CD1c-positive myeloid dendritic cell (primary cell): ENCODE measurements around the gene HSD17B11.
A peak's percentile ranks its signal among the peaks of the same experiment; 100 is the strongest.
"Not testable (repeated sequence)": the region's sequence is repeated elsewhere in the genome, so short reads cannot be mapped to it uniquely, and the experiment has no call there.

Experiments used
- DNase-seq: peaks from one replicate; pipeline ENCODE4 v3.0.0-alpha.2; 2016; ENCODE audit errors: extremely low spot score

Gene HSD17B11

GRCh38 chr4:87359258-87359657, 31.7 kb downstream of the HSD17B11 start:
- no peak for DNase-seq

- DNase-seq: no peak
These were observed 34.0 kb downstream of the HSD17B11 start for GRCh38 chr4:87356832-87357526.

DNA sequence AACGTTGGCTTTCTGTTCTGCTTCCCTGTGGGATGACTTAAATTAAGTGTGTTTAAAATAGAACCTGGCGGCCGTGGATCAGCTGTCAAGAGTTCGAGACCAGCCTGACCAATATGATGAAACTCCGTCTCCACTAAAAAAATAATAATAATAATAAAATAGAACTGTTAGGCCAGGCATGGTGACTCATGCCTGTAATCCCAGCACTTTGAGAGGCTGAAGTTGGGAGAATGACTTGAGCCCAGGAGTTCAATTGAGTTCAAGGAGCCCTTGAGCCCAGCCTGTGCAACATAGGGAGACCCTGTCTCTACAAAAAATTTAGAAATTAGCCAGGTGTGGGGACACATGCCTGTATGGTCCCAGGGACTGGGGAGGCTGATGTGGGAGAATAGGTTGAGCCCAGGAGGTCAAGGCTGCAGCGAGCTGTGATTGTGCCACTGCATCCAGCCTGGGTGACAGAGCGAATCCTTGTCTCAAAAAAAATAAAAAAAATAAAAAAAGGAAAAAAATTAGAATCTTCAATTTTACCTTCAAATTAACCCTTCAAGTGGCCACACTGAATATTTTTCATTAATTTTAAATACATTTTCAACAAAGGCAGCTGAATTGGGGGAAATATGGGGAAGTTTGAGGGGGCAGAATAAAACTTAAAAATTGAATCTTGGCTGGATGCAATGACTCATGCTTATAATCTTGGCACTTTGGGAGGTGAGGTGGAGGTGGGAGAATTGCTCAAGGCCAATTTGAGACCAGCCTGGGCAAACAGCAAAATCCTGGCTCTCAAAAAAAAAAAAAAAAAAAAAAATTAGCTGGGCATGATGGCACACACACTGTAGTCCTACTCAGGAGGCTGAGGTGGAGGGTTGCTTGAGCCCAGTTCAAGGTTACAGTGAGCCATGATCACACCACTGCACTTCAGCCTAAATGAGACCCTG, 36.6 kb downstream of the HSD17B11 start:
- DNase-seq: no peak

GRCh38 chr4:87353592-87353991, 37.4 kb downstream of the HSD17B11 start:
- DNase-seq: peak; percentile 9

GRCh38 chr4:87345139-87345538, 45.8 kb downstream of the HSD17B11 start:
- no peak for DNase-seq

DNA sequence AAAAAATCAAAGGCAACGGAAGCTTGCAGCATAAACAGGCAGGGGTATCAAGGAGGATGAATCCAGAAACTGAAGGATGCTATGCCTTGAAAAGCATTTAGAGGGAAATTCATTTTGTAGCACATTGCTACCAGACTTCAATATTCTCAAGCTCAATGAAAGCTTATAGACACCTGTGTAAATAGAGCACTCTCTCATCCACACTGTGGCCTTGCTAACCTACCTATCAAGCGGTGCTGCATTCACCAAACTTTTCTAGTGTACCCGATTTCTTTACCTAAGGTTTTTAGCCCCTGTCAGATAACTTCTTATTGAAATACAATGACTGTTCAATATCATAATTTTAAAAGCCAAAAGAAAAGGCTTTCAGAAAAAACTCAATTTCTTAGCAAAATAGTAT, 48.1 kb downstream of the HSD17B11 start:
- DNase-seq: no peak

DNA sequence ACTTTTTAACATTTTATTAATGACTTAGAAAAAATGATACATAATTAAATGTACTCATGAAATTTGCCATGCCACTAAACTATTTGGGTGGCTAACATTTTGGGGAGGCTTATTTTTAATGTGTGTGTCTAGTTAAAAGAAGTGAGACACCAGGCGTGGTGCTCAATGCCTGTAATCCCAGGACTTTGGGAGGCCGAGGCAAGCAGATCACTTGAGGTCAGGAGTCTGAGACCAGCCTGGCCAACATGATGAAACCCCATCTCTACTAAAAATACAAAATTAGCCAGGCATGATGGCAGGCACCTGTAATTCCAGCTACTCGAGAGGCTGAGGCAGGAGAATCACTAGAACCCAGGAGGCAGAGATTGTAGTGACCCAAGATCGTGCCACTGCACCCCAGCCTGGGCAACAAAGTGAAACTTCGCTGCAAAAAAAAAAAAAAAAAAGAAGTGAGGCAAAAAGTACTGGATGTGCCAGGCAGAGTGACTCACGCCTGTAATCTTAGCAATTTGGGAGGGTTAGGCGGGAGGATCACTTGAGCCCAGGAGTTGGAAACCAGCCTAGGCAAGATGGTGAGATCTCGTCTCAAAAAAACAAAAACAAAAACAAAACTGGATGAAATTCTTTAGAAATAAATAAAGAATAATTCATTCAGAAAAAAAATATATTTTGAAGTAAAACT, 48.9 kb downstream of the HSD17B11 start:
- not testable (repeated sequence) for DNase-seq

DNA sequence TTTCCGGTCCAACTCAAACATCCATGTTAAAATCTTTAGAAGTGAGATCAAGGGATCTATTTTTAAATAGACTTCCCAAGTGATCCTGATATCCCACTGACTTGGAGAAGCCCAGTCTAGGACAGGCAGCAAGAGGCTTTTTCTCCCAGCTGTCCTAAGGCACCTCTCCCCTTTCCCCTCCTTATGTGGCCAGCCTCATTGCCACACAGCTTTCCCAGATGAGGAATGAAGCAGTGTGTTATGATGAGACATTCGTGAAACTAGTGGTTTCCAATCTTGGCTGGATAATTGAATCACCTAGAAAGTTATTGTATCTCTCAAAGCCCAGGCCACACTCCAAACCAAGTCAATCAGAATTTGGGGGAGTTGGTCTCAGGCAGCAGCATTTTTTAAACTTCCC, 51.5 kb downstream of the HSD17B11 start:
- DNase-seq: no peak

DNA sequence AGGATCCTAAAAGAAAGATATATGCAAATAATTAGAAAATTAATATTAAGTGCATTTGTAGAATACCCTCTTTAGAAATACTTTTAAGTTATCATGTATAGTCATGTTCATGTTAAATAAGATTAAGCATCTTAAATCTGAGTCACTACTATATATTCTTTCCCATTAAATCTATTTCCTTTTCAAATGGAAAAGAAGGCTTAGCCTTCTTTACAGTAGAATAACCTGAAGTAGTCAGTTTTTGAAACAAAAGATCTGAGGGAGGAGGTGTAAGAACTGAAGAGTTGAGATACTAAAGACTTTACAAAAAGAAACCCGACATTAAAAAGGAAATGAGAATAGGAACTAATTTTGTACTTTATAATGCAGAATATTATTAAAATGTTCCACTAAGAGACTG, 53.6 kb downstream of the HSD17B11 start:
- DNase-seq: no peak

GRCh38 chr4:87333267-87333666, 57.7 kb downstream of the HSD17B11 start:
- no peak for DNase-seq

DNA sequence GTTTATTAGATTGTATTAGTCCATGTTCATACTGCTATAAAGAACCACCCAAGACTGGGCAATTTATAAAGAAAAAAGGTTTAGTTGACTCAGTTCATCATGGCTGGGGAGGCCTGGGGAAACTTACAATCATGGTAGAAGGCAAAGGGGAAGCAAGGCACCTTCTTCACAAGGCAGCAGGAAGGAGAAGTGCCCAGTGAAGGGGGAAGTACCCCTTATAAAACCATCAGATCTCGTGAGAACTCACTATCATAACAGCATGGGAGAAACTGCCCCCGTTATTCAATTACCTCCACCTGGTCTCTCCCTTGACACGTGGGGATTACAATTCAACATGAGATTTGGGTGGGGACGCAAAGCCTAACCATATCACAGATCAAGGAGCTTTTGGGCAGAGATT, 60.2 kb downstream of the HSD17B11 start:
- DNase-seq: no peak

DNA sequence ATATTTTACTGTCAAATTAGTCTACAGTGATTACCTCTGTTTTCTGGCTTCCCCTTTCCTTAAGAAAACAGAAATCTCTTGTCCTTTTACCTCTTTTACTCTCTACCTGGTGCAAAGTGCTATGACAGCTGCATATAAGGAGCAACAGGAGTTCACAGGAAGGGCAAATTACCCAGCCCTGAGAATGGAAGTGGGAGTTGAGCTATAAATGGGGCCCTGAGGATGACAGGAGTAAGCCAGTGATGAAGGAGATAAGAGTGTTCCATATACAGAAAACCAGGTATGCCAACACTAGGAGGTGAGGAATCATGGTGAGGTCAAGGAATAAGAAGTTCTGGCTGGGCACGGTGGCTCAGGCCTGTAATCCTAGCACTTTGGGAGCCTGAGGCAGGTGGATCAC, 63.9 kb downstream of the HSD17B11 start:
- DNase-seq: no peak

- no peak for DNase-seq
These were observed 64.5 kb downstream of the HSD17B11 start for GRCh38 chr4:87326460-87326859.

GRCh38 chr4:87322754-87323153, 68.2 kb downstream of the HSD17B11 start, which contains the start of gene HSD17B13:
TSS of gene HSD17B13 (minus strand) at chr4:87322882. CDS start at chr4:87322841, 41 bp downstream.
- no peak for DNase-seq

DNA sequence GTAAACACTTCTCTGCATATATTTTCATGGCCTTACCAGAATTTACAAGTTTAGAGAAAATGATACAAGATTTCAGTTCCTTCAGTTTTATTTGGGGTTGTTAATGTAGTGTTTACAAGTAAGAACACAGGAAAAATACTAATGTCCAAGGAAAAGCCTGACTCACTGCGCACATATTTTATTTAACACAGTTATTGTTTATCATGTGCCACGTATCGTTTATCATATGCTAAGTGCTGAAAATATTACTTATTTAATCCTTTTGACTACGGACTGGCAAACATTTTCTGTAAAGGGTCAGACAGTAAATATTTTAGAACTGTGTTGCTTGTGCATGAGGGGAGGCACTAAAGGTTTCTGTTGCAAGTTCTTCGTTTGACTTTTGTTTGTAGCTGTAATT, 69.1 kb downstream of the HSD17B11 start:
- no peak for DNase-seq

DNA sequence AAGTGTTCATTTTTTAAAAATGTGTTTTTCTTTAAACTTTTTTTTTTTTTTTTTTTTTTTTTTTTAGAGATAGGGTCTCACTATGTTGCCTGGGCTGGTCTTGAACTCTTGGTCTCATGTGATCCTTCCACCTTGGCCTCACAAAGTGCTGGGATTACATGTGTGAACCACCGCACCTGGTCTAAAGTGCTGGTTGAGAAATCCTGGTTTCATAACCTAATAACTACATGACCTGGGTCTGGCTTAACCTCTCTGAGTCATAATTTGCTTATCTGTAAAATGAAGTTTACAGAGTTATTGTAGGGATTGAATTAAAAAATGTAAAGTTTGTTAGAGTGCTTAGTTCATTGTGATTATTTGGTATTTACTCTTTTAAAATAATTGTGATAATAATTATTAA, 73.5 kb downstream of the HSD17B11 start:
- DNase-seq: no peak

GRCh38 chr4:87316961-87317360, 74.0 kb downstream of the HSD17B11 start:
- no peak for DNase-seq

DNA sequence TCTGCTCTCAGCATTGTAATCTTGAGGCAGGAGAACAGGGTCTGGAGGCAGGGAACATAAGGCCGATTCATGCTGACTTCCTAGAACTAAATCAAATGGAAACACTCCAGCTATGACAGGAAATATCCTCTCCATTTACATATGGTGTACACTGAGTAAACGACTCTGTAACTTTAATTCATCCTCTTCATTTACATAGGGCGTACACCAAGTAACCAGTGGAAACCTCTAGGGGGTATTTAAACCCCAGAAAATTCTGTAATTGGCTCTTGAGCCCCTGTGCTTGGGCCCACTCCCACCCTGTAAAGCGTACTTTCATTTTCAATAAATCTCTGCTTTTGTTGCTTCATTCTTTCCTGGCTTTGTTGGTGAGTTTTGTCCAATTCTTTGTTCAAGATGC, 76.0 kb downstream of the HSD17B11 start:
- DNase-seq: not testable (repeated sequence)

- no peak for DNase-seq
These were observed 77.2 kb downstream of the HSD17B11 start for GRCh38 chr4:87313756-87314155.

GRCh38 chr4:87311684-87312083, 79.3 kb downstream of the HSD17B11 start:
- DNase-seq: no peak

DNA sequence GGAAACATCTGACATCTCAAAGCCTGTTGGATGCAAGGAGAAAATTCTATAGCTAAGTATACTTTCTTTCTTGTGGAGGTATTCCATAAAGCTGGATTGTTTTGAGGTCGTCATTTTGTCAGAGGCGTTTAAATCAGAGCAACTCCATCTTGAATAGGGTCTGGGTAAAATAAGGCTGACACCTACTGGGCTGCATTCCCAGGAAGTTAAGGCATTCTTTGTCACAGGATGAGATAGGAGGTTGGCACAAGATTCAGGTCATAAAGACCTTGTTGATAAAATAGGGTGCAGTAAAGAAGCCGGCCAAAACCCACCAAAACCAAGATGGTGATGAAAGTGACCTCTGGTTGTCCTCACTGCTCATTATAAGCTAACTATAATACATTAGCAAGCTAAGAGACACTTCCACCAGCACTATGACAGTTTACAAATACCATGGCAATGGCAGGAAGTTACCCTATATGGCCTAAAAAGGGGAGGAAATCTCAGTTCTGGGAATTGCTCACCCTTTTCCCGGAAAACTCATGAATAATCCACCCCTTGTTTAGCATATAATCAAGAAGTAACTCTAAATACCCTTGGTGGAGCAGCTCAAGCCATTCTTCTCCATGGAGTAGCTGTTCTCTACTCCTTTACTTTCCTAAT, 80.2 kb downstream of the HSD17B11 start:
- DNase-seq: no peak

- DNase-seq: no peak
These were observed 81.4 kb downstream of the HSD17B11 start for GRCh38 chr4:87309625-87310024.
